ENCODE data around the gene UBAC2. TPM values are rescaled to one million over a fixed set of nuclear protein-coding genes. Genes with fewer than 3 reads are reported as not detected.

The UBAC2 gene
- total and polyA plus RNA-seq, 2 of the 4 experiments (the other 2 are of a cell fraction) = 20.8 to 36.3 TPM

- Histone ChIP-seq H4K20me1 (ENCODE audit: insufficient read depth, low read length) (peaks cover 3% of the 10 kb centered on the region; the same call in 1 of the 2 replicates), H4K91ac (ENCODE audit: insufficient read depth, low read depth, low read length) (no peak overlapping the region)
Observed at GRCh38 chr13:99197117-99197651, 3.5 kb upstream of the UBAC2 start.

More at GRCh38 chr13:99197117-99197651, 3.5 kb upstream of the UBAC2 start:
- Histone ChIP-seq H3K4me3 (ENCODE audit: insufficient read depth, low read depth, low read length) (no peak overlapping the region), H2BK120ac (ENCODE audit: low read depth, low read length) (no peak overlapping the region), H3K14ac (replicated peaks; ENCODE audit: low read depth, low read length) (no peak overlapping the region), H3K18ac (ENCODE audit: low read depth, low read length) (no peak overlapping the region), H2BK20ac (ENCODE audit: low read depth, low read length) (no peak overlapping the region), H3K56ac (ENCODE audit: extremely low read depth, insufficient read depth, low read length) (no peak overlapping the region), H2BK5ac (ENCODE audit: low read depth, low read length, poor library complexity, severe bottlenecking) (no peak overlapping the region), H3K9me1 (ENCODE audit: insufficient read depth, low read length) (0 out of 2 replicates have a peak, but pooled peaks cover 1% of the 10 kb centered on the region), H2AK9ac (replicated peaks; ENCODE audit: low read depth, low read length, poor library complexity) (no peak overlapping the region), H3K36me3 (ENCODE audit: control insufficient read depth, insufficient read depth, low read length) (no peaks in the 10 kb centered on the region), H4K8ac (ENCODE audit: low read depth in 2 of 2, low read length in 2 of 2) (no peak overlapping the region), H3K23ac (ENCODE audit: low read depth, low read length) (no peak overlapping the region), H2AK5ac (ENCODE audit: low read depth, low read length) (no peak overlapping the region), H3K9ac (ENCODE audit: low read depth, low read length) (no peak overlapping the region), H3K27ac (ENCODE audit: insufficient read depth, low read length) (no peak overlapping the region), H3K9me3 (ENCODE audit: control insufficient read depth, insufficient read depth, low read length) (no peaks in the 10 kb centered on the region), H3K79me1 (ENCODE audit: low read depth in 1 of 2, low read length in 2 of 2) (peaks cover 7 to 20% of the 10 kb centered on the region in 2 experiments), H3K4me1 (ENCODE audit: control insufficient read depth, insufficient read depth, low read length) (peaks cover under 1% of the 10 kb centered on the region), H3K4ac (ENCODE audit: low read depth, low read length) (no peak overlapping the region), H3K4me2 (ENCODE audit: low read depth, low read length) (no peak overlapping the region), H4K5ac (ENCODE audit: low read depth, low read length) (no peak overlapping the region), H3K27me3 (ENCODE audit: control insufficient read depth, insufficient read depth, low read length) (no peaks in the 10 kb centered on the region), H2BK15ac (ENCODE audit: low read depth, low read length) (no peak overlapping the region), H2AFZ (replicated peaks; ENCODE audit: low read length, poor library complexity) (no peak overlapping the region)
- ChIA-PET CTCF (no interaction called here), POLR2A (ENCODE audit: unreplicated experiment) (no interaction called here)
- WGBS, 2 experiments (ENCODE audit: extremely low coverage in 2 of 2, insufficient read length in 1 of 2) = no CpG with 5 or more reads among the region's 5 CpGs
- ATAC-seq (ENCODE audit: low read depth) (no peak), DNase-seq (no peak)
- intact Hi-C loops (cut with micrococcal nuclease) (no loop called here), dilution Hi-C loops (cut with HindIII; ENCODE audit: low sequenced_read_pairs, unreplicated experiment) (no loop called here), in situ Hi-C loops (cut with MboI; ENCODE audit: low sequenced_read_pairs) (no loop called here)
- TF ChIP-seq FOS (IDR thresholded peaks at IDR 0.05; ENCODE audit: low read depth, low read length) (no peak), RAD21 (IDR thresholded peaks at IDR 0.05; ENCODE audit: low read length) (no peak), MAFK (IDR thresholded peaks at IDR 0.05; ENCODE audit: low read depth, low read length) (no peak), ELK1 (IDR thresholded peaks at IDR 0.05; ENCODE audit: borderline replicate concordance, low read depth, low read length) (no peak), MXI1 (IDR thresholded peaks at IDR 0.05; ENCODE audit: borderline replicate concordance, low read depth, low read length) (no peak), CTCF (conservative IDR thresholded peaks at IDR 0.05; ENCODE audit: low read depth, low read length) (no peak), NFE2L2 (IDR thresholded peaks at IDR 0.05; ENCODE audit: low read depth, low read length) (no peak), RFX5 (IDR thresholded peaks at IDR 0.05; ENCODE audit: low read depth, low read length) (no peak), BHLHE40 (IDR thresholded peaks at IDR 0.05; ENCODE audit: low read depth, low read length) (no peak), RCOR1 (IDR thresholded peaks at IDR 0.05; ENCODE audit: insufficient replicate concordance, low read length) (no peak), USF2 (IDR thresholded peaks at IDR 0.05; ENCODE audit: low read depth, low read length) (no peak)
- no TSS peak for BruUV-seq (replicated peaks)

Measured in IMR-90 (cell line).